B cell (primary cell): Measurements from ENCODE around the gene MEIS2. TPM values are rescaled to one million over a fixed set of nuclear protein-coding genes. Genes with fewer than 3 reads are reported as not detected.

ENCODE experiments used
- ATAC-seq: fragments of 200-7000 bp; cut with Tn5 transposase; one replicate; pipeline ENCODE4 v1.10.0; 2021; ENCODE audit warnings: low read depth, mild to moderate bottlenecking, moderate number of reproducible peaks, moderate library complexity
- CTCF ChIA-PET: fragments of 350-600 bp; sonication (Branson Sonifier 250); formaldehyde crosslinking; loops from one replicate; lab custom pipeline; 2021; ENCODE audit warnings: antibody characterized with exemption, inconsistent platforms; lab: Charles Lee
- POLR2A ChIA-PET: fragments of 350-600 bp; sonication (Branson Sonifier 250); formaldehyde crosslinking; loops from one replicate; lab custom pipeline; 2021; ENCODE audit warnings: antibody characterized with exemption; lab: Charles Lee
- DNase-seq: peaks from one replicate; pipeline ENCODE4 v3.0.0; 2013
- H2AFZ ChIP-seq: 2 replicates; pipeline ENCODE4 v1.6.1; 2012; ENCODE audit warnings: mild to moderate bottlenecking, low read depth, low read length; ENCODE audit not compliant: insufficient read depth, poor library complexity, severe bottlenecking
- H3K27ac ChIP-seq, 2 donors: 1 replicate in 1 of 2; 2 replicates in 1 of 2; pipeline ENCODE4 v1.5.1; 2012 to 2013; ENCODE audit warnings: low read length in 2 of 2, mild to moderate bottlenecking in 2 of 2, moderate library complexity in 1 of 2
- H3K27me3 ChIP-seq, 4 experiments: fragments of 200-600 bp in 1 of 4; sonication (generic) in 1 of 4; replicated peaks in 1 of 4; 1 replicate in 2 of 4; 2 replicates in 2 of 4; pipeline versions ENCODE4 v1.6.1 to v1.7.0; 2013 to 2016; ENCODE audit warnings: low read length in 3 of 4, mild to moderate bottlenecking in 2 of 4, mixed read lengths in 1 of 4, moderate library complexity in 1 of 4; ENCODE audit not compliant: insufficient read depth in 4 of 4, control insufficient read depth in 3 of 4; ENCODE audit errors: control extremely low read depth in 1 of 4
- H3K36me3 ChIP-seq, 2 experiments: replicated peaks in 1 of 2; 1 replicate in 1 of 2; 2 replicates in 1 of 2; pipeline versions ENCODE4 v1.6.1 to v1.7.1; 2013; ENCODE audit warnings: low read length in 1 of 2; ENCODE audit not compliant: insufficient read depth in 2 of 2, control insufficient read depth in 1 of 2; ENCODE audit errors: control extremely low read depth in 1 of 2, extremely low read depth in 1 of 2
- H3K4me1 ChIP-seq, 2 donors: fragments of 200-600 bp in 1 of 2; sonication (generic) in 1 of 2; 1 replicate in 1 of 2; 2 replicates in 1 of 2; pipeline versions ENCODE4 v1.5.1 to v1.6.1; 2013 to 2017; ENCODE audit warnings: low read length in 2 of 2; ENCODE audit not compliant: control insufficient read depth in 2 of 2, insufficient read depth in 2 of 2
- H3K4me2 ChIP-seq: replicated peaks from 2 replicates; pipeline ENCODE3; 2012; ENCODE audit warnings: mild to moderate bottlenecking, low read depth, low read length; ENCODE audit not compliant: poor library complexity, severe bottlenecking
- H3K4me3 ChIP-seq, 5 experiments: fragments of 200-600 bp in 1 of 5; sonication (generic) in 1 of 5; 1 replicate in 3 of 5; 2 replicates in 2 of 5; pipeline versions ENCODE4 v1.5.1 to v1.7.0; 2011 to 2016; ENCODE audit warnings: low read length in 4 of 5, mild to moderate bottlenecking in 4 of 5, low read depth in 2 of 5, control low read depth in 1 of 5, moderate library complexity in 1 of 5; ENCODE audit not compliant: insufficient read depth in 1 of 5; ENCODE audit errors: control extremely low read depth in 1 of 5, extremely low read depth in 1 of 5
- H3K79me2 ChIP-seq: fragments of 200-600 bp; sonication (generic); one replicate; pipeline ENCODE4 v1.6.0; 2016; ENCODE audit warnings: low read length; ENCODE audit not compliant: control insufficient read depth, insufficient read depth
- H3K9ac ChIP-seq: fragments of 200-600 bp; sonication (generic); 2 replicates; pipeline ENCODE4 v1.6.1; 2017; ENCODE audit warnings: mild to moderate bottlenecking, low read length, moderate library complexity
- H3K9me3 ChIP-seq, 3 donors: one replicate each; pipeline versions ENCODE4 v1.6.1 to v1.7.1; 2013; ENCODE audit warnings: low read length in 2 of 3; ENCODE audit not compliant: control insufficient read depth in 2 of 3, insufficient read depth in 1 of 3; ENCODE audit errors: control extremely low read depth in 1 of 3
- H4K20me1 ChIP-seq: 2 replicates; pipeline ENCODE4 v1.6.0; 2012; ENCODE audit warnings: mild to moderate bottlenecking, low read length; ENCODE audit not compliant: insufficient read depth, control insufficient read depth, poor library complexity, severe bottlenecking
- H3K27ac Mint-ChIP-seq: one replicate; pipeline ENCODE4 v1.8.0; 2021; ENCODE audit warnings: mixed read lengths
- H3K27me3 Mint-ChIP-seq: one replicate; pipeline ENCODE4 v1.8.0; 2021; ENCODE audit warnings: mixed read lengths
- H3K4me1 Mint-ChIP-seq: one replicate; pipeline ENCODE4 v1.8.0; 2021; ENCODE audit warnings: mixed read lengths
- H3K4me3 Mint-ChIP-seq: one replicate; pipeline ENCODE4 v1.8.0; 2021; ENCODE audit warnings: mixed read lengths
- H3K9me3 Mint-ChIP-seq: one replicate; pipeline ENCODE4 v1.8.0; 2022; ENCODE audit warnings: mixed read lengths; ENCODE audit not compliant: insufficient read depth
- CTCF ChIP-seq: fragments of 200-600 bp; IDR thresholded peaks from one replicate; pipeline ENCODE4 v1.8.0; 2022; ENCODE audit warnings: antibody characterized with exemption, mild to moderate bottlenecking
- EZH2 ChIP-seq: IDR thresholded peaks from 2 replicates; pipeline ENCODE4 v1.6.1; 2012; ENCODE audit warnings: borderline replicate concordance, low read depth, mild to moderate bottlenecking, moderate library complexity, low read length; ENCODE audit not compliant: insufficient read depth, poor library complexity, severe bottlenecking
- WGBS: methylation state at CpG from one replicate; pipeline ENCODE4 v1.1.5; 2013; ENCODE audit warnings: missing lambda C conversion rate; ENCODE audit not compliant: insufficient coverage; 5-methylcytosine and 5-hydroxymethylcytosine counted together
- intact Hi-C: fragments of 100-400 bp; cut with micrococcal nuclease; formaldehyde crosslinking; loops from one replicate; pipeline ENCODE4 v1.10.0; 2022
- polyA plus RNA-seq: library from polyadenylated mRNA; depleted of rRNA; stranded (reverse); fragments of >200 nt; gene quantifications from 2 replicates; pipeline ENCODE4 v1.2.3, GENCODE V29; 2012
- total RNA-seq, 2 donors: library from RNA; stranded (reverse); fragments of 120-200 nt in 1 of 2; gene quantifications; 1 replicate in 1 of 2; 2 replicates in 1 of 2; pipeline versions ENCODE4 v1.2.3 to v1.2.4, GENCODE V29; 2013 to 2022

MEIS2 gene
- total and polyA plus RNA-seq, 2 donors (not counting 1 experiment from before 2014, with no cell fraction given) = 0.22 TPM; not detected in 1

GRCh38 chr15:36880224-36880912 is 220.0 kb downstream of the MEIS2 start:
- intact Hi-C loops = loop anchor here (5.0 kb wide), 1 partner anchor 227 kb away; no protein-coding TSS in a partner anchor
- peaks cover 15% of the 10 kb centered on the region for H3K4me1 Mint-ChIP-seq
- H3K27me3 ChIP-seq = peaks cover 0 to 64% (median 52%) of the 10 kb centered on the region in 4 experiments
- H3K9ac ChIP-seq = no peak overlapping the region
- H3K79me2 ChIP-seq = no peaks in the 10 kb centered on the region
- H3K27ac ChIP-seq = no peak overlapping the region
- no peaks in the 10 kb centered on the region for H4K20me1 ChIP-seq
- no peak overlapping the region for H3K4me2 ChIP-seq
- no peaks in the 10 kb centered on the region for H3K9me3 Mint-ChIP-seq
- H3K4me3 ChIP-seq = no peak overlapping the region
- H2AFZ ChIP-seq = no peak overlapping the region
- ChIA-PET CTCF (no interaction called here), POLR2A (no interaction called here)
- no peak overlapping the region for H3K27ac Mint-ChIP-seq
- H3K9me3 ChIP-seq = peaks cover 0 to 17% (median 0%) of the 10 kb centered on the region in 3 donors
- H3K4me3 Mint-ChIP-seq = no peak overlapping the region
- no peak for ATAC-seq
- H3K4me1 ChIP-seq = peaks cover 5 to 18% of the 10 kb centered on the region in 2 donors
- no peak for DNase-seq
- H3K36me3 ChIP-seq = no peaks in the 10 kb centered on the region
- WGBS = 15% methylated on average over 41 of the region's 52 CpGs
- TF ChIP-seq EZH2 (no peak), CTCF (no peak)
- H3K27me3 Mint-ChIP-seq = peaks cover 87% of the 10 kb centered on the region

GRCh38 chr15:36879568-36880222 is 220.7 kb downstream of the MEIS2 start:
- peaks cover 5 to 18% of the 10 kb centered on the region in 2 donors for H3K4me1 ChIP-seq
- DNase-seq = no peak
- H3K4me2 ChIP-seq = no peak overlapping the region
- intact Hi-C loops = loop anchor here (5.0 kb wide), 1 partner anchor 228 kb away; no protein-coding TSS in a partner anchor
- H4K20me1 ChIP-seq = no peaks in the 10 kb centered on the region
- ChIA-PET POLR2A (no interaction called here), CTCF (no interaction called here)
- no peak overlapping the region for H2AFZ ChIP-seq
- no peak overlapping the region for H3K27ac Mint-ChIP-seq
- H3K9me3 Mint-ChIP-seq = no peaks in the 10 kb centered on the region
- H3K36me3 ChIP-seq = no peaks in the 10 kb centered on the region
- 13% methylated on average over 14 of the region's 25 CpGs for WGBS
- no peak for TF ChIP-seq EZH2
- no peak for TF ChIP-seq CTCF
- H3K9me3 ChIP-seq = peaks cover 0 to 17% (median 0%) of the 10 kb centered on the region in 3 donors
- H3K9ac ChIP-seq = no peak overlapping the region
- H3K27me3 ChIP-seq = peaks cover 0 to 64% (median 46%) of the 10 kb centered on the region in 4 experiments
- no peak overlapping the region for H3K4me3 Mint-ChIP-seq
- no peak for ATAC-seq
- no peak overlapping the region for H3K27ac ChIP-seq
- no peaks in the 10 kb centered on the region for H3K79me2 ChIP-seq
- no peak overlapping the region for H3K4me3 ChIP-seq
- H3K27me3 Mint-ChIP-seq = peaks cover 85% of the 10 kb centered on the region
- H3K4me1 Mint-ChIP-seq = peaks cover 15% of the 10 kb centered on the region
